ENCODE measurements around the gene MYADML2. TPM values are rescaled to one million over a fixed set of nuclear protein-coding genes. Genes with fewer than 3 reads are reported as not detected.

MYADML2 gene
- total RNA-seq, 1 donor from 2014 or later, result not detected

GRCh38 chr17:81941484-81942166 is 5.4 kb downstream of the MYADML2 start:
- H3K4me3 ChIP-seq (ENCODE audit: low read depth, low read length), result no peak overlapping the region
- H3K36me3 ChIP-seq (ENCODE audit: control insufficient read depth, insufficient read depth, low read length), result no peaks in the 10 kb centered on the region
- DNase-seq (ENCODE audit: low read depth) (no peak), FAIRE-seq (no peak)
- TF ChIP-seq CTCF (IDR thresholded peaks at IDR 0.05; ENCODE audit: insufficient read depth, low read length, severe bottlenecking), result no peak
- H3K27me3 ChIP-seq (ENCODE audit: control insufficient read depth, insufficient read depth, low read length), result no peaks in the 10 kb centered on the region

GRCh38 chr17:81940538-81941483 is 6.2 kb downstream of the MYADML2 start:
- no peaks in the 10 kb centered on the region for H3K27me3 ChIP-seq (ENCODE audit: control insufficient read depth, insufficient read depth, low read length)
- FAIRE-seq (no peak), DNase-seq (ENCODE audit: low read depth) (no peak)
- H3K4me3 ChIP-seq (ENCODE audit: low read depth, low read length), result no peak overlapping the region
- TF ChIP-seq CTCF (IDR thresholded peaks at IDR 0.05; ENCODE audit: insufficient read depth, low read length, severe bottlenecking), result no peak
- peaks cover 1% of the 10 kb centered on the region for H3K36me3 ChIP-seq (ENCODE audit: control insufficient read depth, insufficient read depth, low read length)

- no peak for TF ChIP-seq CTCF (IDR thresholded peaks at IDR 0.05; ENCODE audit: insufficient read depth, low read length, severe bottlenecking)
- H3K27me3 ChIP-seq (ENCODE audit: control insufficient read depth, insufficient read depth, low read length), result no peaks in the 10 kb centered on the region
- FAIRE-seq (no peak), DNase-seq (ENCODE audit: low read depth) (no peak)
- peaks cover 6% of the 10 kb centered on the region for H3K36me3 ChIP-seq (ENCODE audit: control insufficient read depth, insufficient read depth, low read length)
- no peak overlapping the region for H3K4me3 ChIP-seq (ENCODE audit: low read depth, low read length)
Observed at GRCh38 chr17:81939881-81940385, 7.1 kb downstream of the MYADML2 start.

GRCh38 chr17:81939218-81939617 is 7.8 kb downstream of the MYADML2 start:
- no peaks in the 10 kb centered on the region for H3K27me3 ChIP-seq (ENCODE audit: control insufficient read depth, insufficient read depth, low read length)
- FAIRE-seq (no peak), DNase-seq (ENCODE audit: low read depth) (no peak)
- peaks cover 10% of the 10 kb centered on the region for H3K36me3 ChIP-seq (ENCODE audit: control insufficient read depth, insufficient read depth, low read length)
- no peak overlapping the region for H3K4me3 ChIP-seq (ENCODE audit: low read depth, low read length)
- TF ChIP-seq CTCF (IDR thresholded peaks at IDR 0.05; ENCODE audit: insufficient read depth, low read length, severe bottlenecking), result no peak

GRCh38 chr17:81935709-81936084 is 11.3 kb downstream of the MYADML2 start:
- no peaks in the 10 kb centered on the region for H3K27me3 ChIP-seq (ENCODE audit: control insufficient read depth, insufficient read depth, low read length)
- FAIRE-seq (no peak), DNase-seq (ENCODE audit: low read depth) (no peak)
- H3K36me3 ChIP-seq (ENCODE audit: control insufficient read depth, insufficient read depth, low read length), result peaks cover 10% of the 10 kb centered on the region
- TF ChIP-seq CTCF (IDR thresholded peaks at IDR 0.05; ENCODE audit: insufficient read depth, low read length, severe bottlenecking), result no peak
- no peak overlapping the region for H3K4me3 ChIP-seq (ENCODE audit: low read depth, low read length)
